NOMO-1 treated with dmso at 0.1 percent for 144 hours (cell line): ENCODE measurements around the gene LRRC61.
"Not testable (repeated sequence)": the region's sequence is repeated elsewhere in the genome, so short reads cannot be mapped to it uniquely, and the experiment has no call there.

ENCODE experiments used
- DNase-seq: peaks from one replicate; lab custom pipeline; 2025; ENCODE audit not compliant: unreplicated experiment; lab: John Stamatoyannopoulos, UW

LRRC61 gene

GRCh38 chr7:150381096-150381495 lies 57.9 kb downstream of the LRRC61 start:
- DNase-seq = no peak

- DNase-seq = no peak
These were observed 58.6 kb downstream of the LRRC61 start for GRCh38 chr7:150381785-150382122.

GRCh38 chr7:150382123-150382843 lies 59.1 kb downstream of the LRRC61 start:
- no peak for DNase-seq

GRCh38 chr7:150382844-150383225 lies 59.7 kb downstream of the LRRC61 start:
- no peak for DNase-seq

GRCh38 chr7:150383710-150384397 lies 60.7 kb downstream of the LRRC61 start:
- no peak for DNase-seq

GRCh38 chr7:150384406-150385301 lies 61.5 kb downstream of the LRRC61 start:
- peak; percentile 32 for DNase-seq

- no peak for DNase-seq
These were observed 62.2 kb downstream of the LRRC61 start for GRCh38 chr7:150385302-150385723.

GRCh38 chr7:150385884-150386283 lies 62.7 kb downstream of the LRRC61 start:
- not testable (repeated sequence) for DNase-seq
